Panc1 (cell line): ENCODE data around the gene ACOX3.

ENCODE experiments used
- CTCF ChIP-seq: fragments of 450-650 bp; IDR thresholded peaks from 2 replicates; pipeline ENCODE4 v1.5.1; 2017; ENCODE audit warnings: mild to moderate bottlenecking
- REST ChIP-seq, 2 experiments: IDR thresholded peaks; 2 replicates each; pipeline ENCODE4 v1.6.1; 2011 to 2012; ENCODE audit warnings: low read depth in 2 of 2, control low read depth in 1 of 2, low read length in 1 of 2, mild to moderate bottlenecking in 1 of 2, moderate library complexity in 1 of 2; ENCODE audit not compliant: insufficient read depth in 1 of 2

GRCh38 chr4:8410641-8411271, 29.8 kb downstream of the ACOX3 start:
- TF ChIP-seq CTCF: peak; percentile 57; the same call in 1 of the 2 replicates
- TF ChIP-seq REST (IDR thresholded peaks at IDR 0.05; ENCODE audit: insufficient read depth in 1 of 2, low read depth in 2 of 2, low read length in 1 of 2): no peak
